Measurements from ENCODE around the gene PNMA6F. TPM values are rescaled to one million over a fixed set of nuclear protein-coding genes. Genes with fewer than 3 reads are reported as not detected.
"Not testable (repeated sequence)": the region's sequence is repeated elsewhere in the genome, so short reads cannot be mapped to it uniquely, and the experiment has no call there.

The PNMA6F gene
- total RNA-seq, 1 donor from 2014 or later = not detected

DNA sequence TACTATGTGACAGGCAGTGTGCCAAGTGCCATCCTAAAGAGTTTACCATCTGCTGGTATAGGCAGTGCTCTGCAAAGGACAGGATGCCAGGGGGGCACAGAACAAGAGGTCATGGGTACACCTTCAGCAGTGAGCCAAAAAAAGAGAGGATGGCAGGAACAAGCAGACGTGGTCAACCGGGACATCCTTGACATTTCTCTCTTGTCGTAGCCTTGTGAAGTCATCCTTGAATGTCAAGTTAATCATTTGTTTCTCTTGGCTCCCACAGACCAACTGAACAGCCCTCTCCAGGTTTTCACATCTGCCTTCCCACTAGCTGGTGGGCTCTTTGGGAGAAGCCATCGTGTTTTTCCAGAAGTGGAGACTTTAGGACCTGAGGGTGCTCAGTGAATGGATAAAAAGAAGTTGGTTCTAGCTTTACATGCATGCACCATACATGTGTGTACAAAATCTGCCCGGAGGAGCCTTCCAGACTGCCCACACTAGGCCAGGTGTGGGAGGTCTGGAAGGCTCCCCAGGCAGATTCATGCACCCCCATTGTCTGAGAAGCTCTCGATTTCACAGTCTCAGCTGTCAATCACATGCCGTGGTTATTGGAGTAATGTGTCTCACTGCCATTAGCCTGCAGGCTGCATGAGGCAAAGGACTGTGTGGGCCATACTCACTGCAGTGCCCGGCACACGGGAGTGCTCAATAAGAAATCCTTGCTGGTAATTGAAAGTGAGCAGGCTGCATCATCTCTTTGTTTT lies 16.4 kb downstream of the PNMA6F start:
- Histone ChIP-seq H3K4me3 (ENCODE audit: low read length in 3 of 3) (no peak overlapping the region), H3K4me1 (ENCODE audit: control insufficient read depth in 3 of 3, insufficient read depth in 3 of 3, low read length in 3 of 3) (no peaks in the 10 kb centered on the region), H3K27me3 (ENCODE audit: control insufficient read depth in 3 of 3, insufficient read depth in 3 of 3, low read length in 3 of 3) (no peaks in the 10 kb centered on the region), H3K27ac (ENCODE audit: low read depth, low read length) (no peak overlapping the region), H3K9me3 (ENCODE audit: control insufficient read depth in 3 of 3, low read length in 3 of 3) (no peaks in the 10 kb centered on the region), H3K36me3 (ENCODE audit: control insufficient read depth in 3 of 3, insufficient read depth in 3 of 3, low read length in 3 of 3) (no peaks in the 10 kb centered on the region), H3K9ac (ENCODE audit: low read depth in 1 of 3, low read length in 3 of 3) (no peak overlapping the region)

DNA sequence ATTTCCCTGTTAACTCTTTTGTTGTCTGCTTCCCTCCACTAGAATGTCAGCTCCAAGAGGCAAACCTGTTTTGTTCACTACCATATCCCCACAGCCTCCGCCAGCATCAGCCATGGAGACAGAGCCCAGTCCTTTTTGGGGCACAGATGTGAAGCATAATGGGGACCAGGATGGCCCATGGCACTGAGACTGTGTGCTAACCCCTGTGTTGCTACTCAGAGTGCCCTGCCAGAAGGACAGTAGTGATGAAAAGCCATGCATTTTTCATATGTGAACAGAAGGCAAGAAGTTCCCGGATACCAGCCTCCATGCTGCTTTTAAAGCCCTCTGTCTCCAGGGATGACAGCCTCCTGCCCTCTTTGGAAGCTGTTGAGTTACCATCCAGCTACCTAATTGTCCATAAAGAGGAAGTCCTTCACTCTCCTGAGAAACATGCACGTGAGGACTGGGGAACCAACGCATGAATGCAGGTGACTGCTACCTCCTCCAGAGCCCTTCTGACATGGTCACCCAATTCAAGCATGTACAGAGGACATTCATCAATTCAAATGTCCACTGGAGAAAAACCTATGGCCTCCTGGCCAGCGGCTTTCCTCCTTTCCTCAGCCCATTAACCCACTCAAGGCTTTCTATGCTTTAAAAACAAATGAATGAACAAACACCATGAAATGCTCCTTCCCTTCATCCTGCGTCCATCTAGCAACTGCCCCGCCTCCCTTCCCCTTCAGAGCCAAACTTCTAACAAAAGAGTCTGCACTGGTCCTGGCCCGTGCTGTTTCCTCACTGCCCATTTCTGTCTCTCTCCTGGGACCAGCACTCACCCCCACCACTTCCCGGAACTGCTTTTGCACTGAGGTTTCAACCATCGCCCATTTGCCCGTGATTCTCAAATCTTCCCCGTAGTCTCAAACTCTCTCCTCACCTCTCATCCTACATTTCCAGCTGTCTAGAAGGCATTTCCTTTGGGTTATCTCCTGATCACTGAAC lies 18.0 kb downstream of the PNMA6F start:
- H3K27me3 ChIP-seq (ENCODE audit: control insufficient read depth in 3 of 3, insufficient read depth in 3 of 3, low read length in 3 of 3) = no peaks in the 10 kb centered on the region
- H3K9ac ChIP-seq (ENCODE audit: low read depth in 1 of 3, low read length in 3 of 3) = no peak overlapping the region
- H3K4me3 ChIP-seq (ENCODE audit: low read length in 3 of 3) = no peak overlapping the region
- no peaks in the 10 kb centered on the region for H3K9me3 ChIP-seq (ENCODE audit: control insufficient read depth in 3 of 3, low read length in 3 of 3)
- H3K4me1 ChIP-seq (ENCODE audit: control insufficient read depth in 3 of 3, insufficient read depth in 3 of 3, low read length in 3 of 3) = no peaks in the 10 kb centered on the region
- H3K27ac ChIP-seq (ENCODE audit: low read depth, low read length) = no peak overlapping the region
- H3K36me3 ChIP-seq (ENCODE audit: control insufficient read depth in 3 of 3, insufficient read depth in 3 of 3, low read length in 3 of 3) = no peaks in the 10 kb centered on the region

- no peaks in the 10 kb centered on the region for H3K36me3 ChIP-seq (ENCODE audit: control insufficient read depth in 3 of 3, insufficient read depth in 3 of 3, low read length in 3 of 3)
- no peak overlapping the region for H3K27ac ChIP-seq (ENCODE audit: low read depth, low read length)
- no peaks in the 10 kb centered on the region for H3K27me3 ChIP-seq (ENCODE audit: control insufficient read depth in 3 of 3, insufficient read depth in 3 of 3, low read length in 3 of 3)
- H3K4me1 ChIP-seq (ENCODE audit: control insufficient read depth in 3 of 3, insufficient read depth in 3 of 3, low read length in 3 of 3) = no peaks in the 10 kb centered on the region
- H3K9me3 ChIP-seq (ENCODE audit: control insufficient read depth in 3 of 3, low read length in 3 of 3) = no peaks in the 10 kb centered on the region
- no peak overlapping the region for H3K9ac ChIP-seq (ENCODE audit: low read depth in 1 of 3, low read length in 3 of 3)
- no peak overlapping the region for H3K4me3 ChIP-seq (ENCODE audit: low read length in 3 of 3)
Measured at GRCh38 chrX:153302796-153303195, 18.8 kb downstream of the PNMA6F start.

- H3K4me1 ChIP-seq (ENCODE audit: control insufficient read depth in 3 of 3, insufficient read depth in 3 of 3, low read length in 3 of 3) = no peaks in the 10 kb centered on the region
- no peaks in the 10 kb centered on the region for H3K36me3 ChIP-seq (ENCODE audit: control insufficient read depth in 3 of 3, insufficient read depth in 3 of 3, low read length in 3 of 3)
- H3K27ac ChIP-seq (ENCODE audit: low read depth, low read length) = no peak overlapping the region
- no peaks in the 10 kb centered on the region for H3K27me3 ChIP-seq (ENCODE audit: control insufficient read depth in 3 of 3, insufficient read depth in 3 of 3, low read length in 3 of 3)
- no peaks in the 10 kb centered on the region for H3K9me3 ChIP-seq (ENCODE audit: control insufficient read depth in 3 of 3, low read length in 3 of 3)
- no peak overlapping the region for H3K4me3 ChIP-seq (ENCODE audit: low read length in 3 of 3)
- H3K9ac ChIP-seq (ENCODE audit: low read depth in 1 of 3, low read length in 3 of 3) = no peak overlapping the region
Measured at GRCh38 chrX:153301746-153302145, 19.8 kb downstream of the PNMA6F start.

DNA sequence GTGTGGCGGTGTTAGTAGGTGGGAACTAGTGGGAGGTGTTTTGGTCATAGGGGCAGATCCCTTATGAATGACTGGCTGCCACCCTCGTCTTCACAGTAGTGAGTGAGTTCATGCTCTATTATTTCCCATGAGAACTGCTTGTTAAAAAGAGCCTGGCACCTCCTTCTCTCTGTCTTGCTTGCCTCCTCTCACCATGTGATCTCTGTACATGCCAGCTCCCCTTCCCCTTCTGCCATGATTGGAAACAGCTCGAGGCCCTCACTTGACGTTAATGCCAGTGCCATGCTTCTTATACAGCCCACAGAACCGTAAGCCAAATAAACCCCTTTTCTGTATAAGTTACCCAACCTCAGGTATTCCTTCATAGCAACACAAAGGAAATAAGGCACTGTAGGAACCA lies 21.7 kb downstream of the PNMA6F start:
- Histone ChIP-seq H3K27ac (ENCODE audit: low read depth, low read length) (no peak overlapping the region), H3K36me3 (ENCODE audit: control insufficient read depth in 3 of 3, insufficient read depth in 3 of 3, low read length in 3 of 3) (no peaks in the 10 kb centered on the region), H3K4me1 (ENCODE audit: control insufficient read depth in 3 of 3, insufficient read depth in 3 of 3, low read length in 3 of 3) (no peaks in the 10 kb centered on the region), H3K27me3 (ENCODE audit: control insufficient read depth in 3 of 3, insufficient read depth in 3 of 3, low read length in 3 of 3) (no peaks in the 10 kb centered on the region), H3K9me3 (ENCODE audit: control insufficient read depth in 3 of 3, low read length in 3 of 3) (no peaks in the 10 kb centered on the region), H3K9ac (ENCODE audit: low read depth in 1 of 3, low read length in 3 of 3) (no peak overlapping the region), H3K4me3 (ENCODE audit: low read length in 3 of 3) (no peak overlapping the region)

DNA sequence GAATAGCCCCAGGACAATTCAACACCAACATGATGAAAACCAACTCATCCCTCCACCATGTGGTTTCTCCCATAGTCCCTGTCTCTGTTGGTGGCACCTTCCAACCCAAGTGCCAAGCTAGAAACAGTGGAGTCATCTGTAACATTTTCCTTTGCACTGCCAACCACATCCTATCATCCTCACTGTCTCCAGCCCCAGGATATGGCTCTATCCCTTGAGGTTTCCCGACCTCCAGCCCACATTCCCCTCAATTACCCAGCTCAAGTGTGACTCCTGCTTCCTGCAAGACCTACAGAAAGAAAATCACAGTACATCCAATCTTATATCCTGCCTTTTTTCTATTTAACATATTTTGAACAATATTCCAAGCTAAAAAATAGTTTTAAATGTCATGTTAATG lies 24.2 kb downstream of the PNMA6F start:
- Histone ChIP-seq H3K27me3 (ENCODE audit: control insufficient read depth in 3 of 3, insufficient read depth in 3 of 3, low read length in 3 of 3) (no peaks in the 10 kb centered on the region), H3K27ac (ENCODE audit: low read depth, low read length) (no peak overlapping the region), H3K9me3 (ENCODE audit: control insufficient read depth in 3 of 3, low read length in 3 of 3) (no peaks in the 10 kb centered on the region), H3K4me3 (ENCODE audit: low read length in 3 of 3) (no peak overlapping the region), H3K9ac (ENCODE audit: low read depth in 1 of 3, low read length in 3 of 3) (no peak overlapping the region), H3K4me1 (ENCODE audit: control insufficient read depth in 3 of 3, insufficient read depth in 3 of 3, low read length in 3 of 3) (no peaks in the 10 kb centered on the region), H3K36me3 (ENCODE audit: control insufficient read depth in 3 of 3, insufficient read depth in 3 of 3, low read length in 3 of 3) (no peaks in the 10 kb centered on the region)

GRCh38 chrX:153293485-153294071 lies 28.0 kb downstream of the PNMA6F start:
- H3K4me1 ChIP-seq (ENCODE audit: control insufficient read depth in 3 of 3, insufficient read depth in 3 of 3, low read length in 3 of 3); H3K27me3 ChIP-seq (ENCODE audit: control insufficient read depth in 3 of 3, insufficient read depth in 3 of 3, low read length in 3 of 3); H3K27ac ChIP-seq (ENCODE audit: low read depth, low read length); H3K9ac ChIP-seq (ENCODE audit: low read depth in 1 of 3, low read length in 3 of 3); H3K9me3 ChIP-seq (ENCODE audit: control insufficient read depth in 3 of 3, low read length in 3 of 3); H3K36me3 ChIP-seq (ENCODE audit: control insufficient read depth in 3 of 3, insufficient read depth in 3 of 3, low read length in 3 of 3); H3K4me3 ChIP-seq (ENCODE audit: low read length in 3 of 3): not testable (repeated sequence)

DNA sequence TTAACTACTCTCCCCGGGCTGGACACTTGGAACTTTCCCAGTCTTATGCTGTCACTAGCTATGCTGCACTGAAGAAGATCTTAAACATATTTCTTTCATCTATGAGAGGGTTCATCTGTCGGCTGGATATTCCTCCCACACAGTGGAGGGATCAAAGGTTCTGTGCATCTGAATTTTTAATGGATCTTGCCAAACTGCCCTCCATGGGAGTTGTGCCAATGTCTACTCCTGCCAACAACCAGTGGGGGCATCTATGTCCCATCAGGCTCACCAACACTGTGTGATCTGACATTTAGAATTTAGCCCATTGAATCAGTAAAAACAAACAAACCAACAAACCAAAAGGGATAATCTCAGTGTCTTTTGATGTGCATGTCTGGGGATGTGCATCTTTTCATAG lies 32.8 kb downstream of the PNMA6F start:
- not testable (repeated sequence) for H3K9ac ChIP-seq (ENCODE audit: low read depth in 1 of 3, low read length in 3 of 3); H3K4me1 ChIP-seq (ENCODE audit: control insufficient read depth in 3 of 3, insufficient read depth in 3 of 3, low read length in 3 of 3)

GRCh38 chrX:153285678-153286077 lies 35.9 kb downstream of the PNMA6F start:
- H3K4me3 ChIP-seq (ENCODE audit: low read length in 3 of 3); H3K9me3 ChIP-seq (ENCODE audit: control insufficient read depth in 3 of 3, low read length in 3 of 3); H3K27ac ChIP-seq (ENCODE audit: low read depth, low read length); H3K36me3 ChIP-seq (ENCODE audit: control insufficient read depth in 3 of 3, insufficient read depth in 3 of 3, low read length in 3 of 3); H3K27me3 ChIP-seq (ENCODE audit: control insufficient read depth in 3 of 3, insufficient read depth in 3 of 3, low read length in 3 of 3); H3K9ac ChIP-seq (ENCODE audit: low read depth in 1 of 3, low read length in 3 of 3); H3K4me1 ChIP-seq (ENCODE audit: control insufficient read depth in 3 of 3, insufficient read depth in 3 of 3, low read length in 3 of 3): not testable (repeated sequence)

More for the DNA sequence above, 32.8 kb downstream of the PNMA6F start:
- H3K27ac ChIP-seq (ENCODE audit: low read depth, low read length); H3K36me3 ChIP-seq (ENCODE audit: control insufficient read depth in 3 of 3, insufficient read depth in 3 of 3, low read length in 3 of 3); H3K27me3 ChIP-seq (ENCODE audit: control insufficient read depth in 3 of 3, insufficient read depth in 3 of 3, low read length in 3 of 3); H3K9me3 ChIP-seq (ENCODE audit: control insufficient read depth in 3 of 3, low read length in 3 of 3); H3K4me3 ChIP-seq (ENCODE audit: low read length in 3 of 3): not testable (repeated sequence)

- H3K4me3 ChIP-seq (ENCODE audit: low read length in 3 of 3); H3K4me1 ChIP-seq (ENCODE audit: control insufficient read depth in 3 of 3, insufficient read depth in 3 of 3, low read length in 3 of 3); H3K36me3 ChIP-seq (ENCODE audit: control insufficient read depth in 3 of 3, insufficient read depth in 3 of 3, low read length in 3 of 3); H3K9ac ChIP-seq (ENCODE audit: low read depth in 1 of 3, low read length in 3 of 3); H3K27me3 ChIP-seq (ENCODE audit: control insufficient read depth in 3 of 3, insufficient read depth in 3 of 3, low read length in 3 of 3); H3K27ac ChIP-seq (ENCODE audit: low read depth, low read length); H3K9me3 ChIP-seq (ENCODE audit: control insufficient read depth in 3 of 3, low read length in 3 of 3): not testable (repeated sequence)
Measured at GRCh38 chrX:153283982-153284381, 37.6 kb downstream of the PNMA6F start.

All from skeletal muscle tissue (tissue), 4 donors.